GM19438 (cell line): ENCODE results near the gene KCNS1.

Experiments used
- ATAC-seq: cut with Tn5 transposase; IDR thresholded peaks from one replicate; pipeline ENCODE4 v1.9.1; 2021; ENCODE audit warnings: low read depth; ENCODE audit not compliant: unreplicated experiment

KCNS1 gene

DNA sequence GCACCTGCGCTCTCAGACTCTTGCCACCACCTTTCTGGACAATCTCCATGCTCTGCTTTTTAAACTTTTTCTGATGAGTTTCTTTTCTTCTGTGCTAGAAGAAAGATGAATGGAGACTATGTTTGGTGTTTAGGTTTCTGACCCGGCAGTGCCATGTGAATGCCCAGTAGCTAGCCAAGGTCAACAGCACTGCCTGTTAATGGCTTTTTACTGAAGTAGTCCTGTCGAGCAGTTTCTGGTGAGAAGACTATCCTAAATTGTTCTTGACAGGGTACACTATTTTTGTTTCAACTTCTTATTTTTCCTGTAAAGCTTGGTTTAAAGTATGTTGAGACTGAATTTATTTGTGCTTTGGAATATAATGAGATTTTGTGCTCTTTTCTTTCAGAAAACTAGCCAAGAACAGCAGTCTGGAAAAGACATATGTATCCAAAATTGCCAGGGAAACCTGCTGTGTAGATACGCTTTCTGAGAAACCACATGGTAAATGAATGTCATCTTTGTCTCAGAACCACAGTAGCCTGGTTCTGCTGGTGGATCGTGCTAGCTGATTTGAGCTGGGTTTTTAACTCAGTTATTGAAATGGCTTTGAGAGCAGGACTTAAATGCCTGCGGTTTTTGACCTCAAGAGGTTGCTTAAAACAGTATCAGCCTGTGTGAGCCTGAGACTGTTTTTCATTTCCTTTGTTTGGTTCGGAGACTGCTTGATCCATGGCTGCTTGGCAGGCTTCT, 48.1 kb downstream of the KCNS1 start:
- peak; percentile 74 for ATAC-seq

DNA sequence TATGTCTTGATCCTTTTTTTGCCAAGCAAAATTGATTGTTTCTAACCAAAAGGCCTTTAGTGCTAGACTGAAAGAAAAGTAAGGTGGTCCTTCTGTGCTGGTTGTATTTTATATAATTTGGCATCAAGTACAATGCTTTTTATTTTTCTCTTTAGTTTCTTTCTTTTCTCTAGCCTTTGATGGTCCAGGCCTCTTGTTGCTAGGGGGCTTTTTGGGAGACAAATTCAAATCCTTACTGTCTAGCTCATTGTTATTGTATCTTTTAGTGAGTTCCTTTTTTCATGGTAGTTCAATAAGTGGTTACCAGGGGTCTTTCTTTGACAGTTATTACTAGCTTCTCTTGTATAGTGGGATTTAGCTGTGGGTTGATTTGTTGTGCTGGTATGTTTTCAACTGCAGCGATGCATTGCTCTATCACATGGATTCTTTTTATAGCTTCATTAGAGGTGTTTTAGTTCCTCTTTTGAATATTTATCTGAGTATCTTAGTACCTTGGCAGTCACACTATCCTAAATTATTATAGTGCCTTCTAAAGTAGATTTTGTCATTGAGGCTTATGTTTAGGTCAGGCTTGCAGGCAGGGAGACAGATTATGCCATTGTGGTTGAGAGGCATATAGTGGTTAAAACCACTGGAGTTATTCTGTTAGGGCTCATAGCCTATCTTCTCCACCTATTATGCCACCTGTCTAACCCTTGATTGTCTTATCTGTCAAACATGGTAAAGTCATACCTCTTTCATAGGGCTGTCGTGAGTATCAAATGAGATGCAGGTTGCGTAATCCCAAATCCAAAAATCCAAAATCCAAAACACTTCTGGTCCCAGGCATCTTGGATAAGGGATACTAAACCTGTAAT, 49.5 kb downstream of the KCNS1 start:
- ATAC-seq: no peak

DNA sequence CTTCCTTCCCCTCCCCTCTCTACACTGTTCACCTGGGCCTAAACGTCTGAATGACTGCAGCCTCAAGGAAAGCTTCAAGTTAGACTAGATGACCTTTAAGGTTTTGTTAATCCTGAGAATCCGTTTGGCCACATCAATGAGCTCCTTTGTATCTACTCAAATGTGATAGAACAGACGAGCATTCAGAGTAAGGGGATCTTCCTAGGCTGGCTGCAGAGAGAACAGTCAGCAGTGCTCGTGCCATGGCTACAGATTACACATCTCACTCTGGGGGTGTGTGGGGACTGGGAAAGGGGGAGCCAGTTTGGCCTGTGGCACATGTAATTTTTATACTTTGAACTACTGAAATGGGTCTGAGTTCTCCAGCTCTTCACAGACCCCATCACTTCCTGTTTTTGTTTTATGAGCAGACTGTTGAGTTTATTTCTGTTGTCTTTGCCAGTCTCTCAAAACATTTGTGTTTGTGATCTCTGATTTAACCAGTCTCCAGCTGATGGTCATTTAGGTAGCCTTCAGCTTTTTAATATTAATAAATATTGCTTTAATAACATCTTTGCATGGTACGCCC, 50.9 kb downstream of the KCNS1 start:
- no peak for ATAC-seq

DNA sequence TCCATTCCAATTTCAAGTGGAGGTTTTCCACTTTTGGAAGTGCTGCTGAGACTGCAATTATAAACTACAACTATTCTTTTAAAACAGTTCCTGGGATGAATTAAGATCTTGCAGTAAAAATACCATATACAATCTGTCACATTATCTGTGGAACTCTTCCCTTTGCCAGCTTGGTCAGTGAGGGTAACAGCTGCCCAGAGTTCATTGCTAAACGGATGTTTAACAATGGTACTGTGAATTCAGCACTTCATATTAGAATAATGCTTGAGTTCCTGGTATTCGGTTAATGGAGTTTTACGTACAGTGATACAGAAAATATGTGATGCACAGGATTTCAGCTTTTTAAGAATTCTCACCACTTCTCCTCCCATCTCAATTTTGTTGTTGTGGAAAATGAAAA, 51.5 kb downstream of the KCNS1 start:
- ATAC-seq: no peak

DNA sequence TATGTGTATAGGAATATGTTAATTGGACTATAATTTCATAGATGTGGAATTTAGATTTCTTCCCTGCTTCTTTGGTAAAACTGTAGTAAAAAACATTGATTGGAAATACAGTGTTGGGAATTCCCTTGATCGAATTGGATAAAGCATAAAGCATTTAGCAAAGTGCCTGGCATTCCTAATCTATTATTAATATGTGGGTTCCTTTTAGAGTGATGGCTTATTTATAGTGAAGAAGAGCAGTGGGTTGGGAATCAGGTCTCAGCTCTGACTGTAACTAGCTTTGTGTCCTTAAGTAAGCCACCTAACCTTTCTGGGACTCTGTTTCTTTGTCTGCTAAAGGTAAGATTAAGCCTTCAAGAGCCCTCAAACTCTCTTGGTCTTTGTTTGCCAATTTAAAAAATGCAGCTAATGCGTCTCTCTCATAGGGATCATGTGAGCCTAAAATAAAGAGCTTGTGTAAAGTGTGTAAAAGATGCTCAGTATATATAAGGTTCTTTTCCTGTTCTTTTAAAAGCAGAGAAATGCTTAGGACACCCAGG, 53.3 kb downstream of the KCNS1 start:
- no peak for ATAC-seq

DNA sequence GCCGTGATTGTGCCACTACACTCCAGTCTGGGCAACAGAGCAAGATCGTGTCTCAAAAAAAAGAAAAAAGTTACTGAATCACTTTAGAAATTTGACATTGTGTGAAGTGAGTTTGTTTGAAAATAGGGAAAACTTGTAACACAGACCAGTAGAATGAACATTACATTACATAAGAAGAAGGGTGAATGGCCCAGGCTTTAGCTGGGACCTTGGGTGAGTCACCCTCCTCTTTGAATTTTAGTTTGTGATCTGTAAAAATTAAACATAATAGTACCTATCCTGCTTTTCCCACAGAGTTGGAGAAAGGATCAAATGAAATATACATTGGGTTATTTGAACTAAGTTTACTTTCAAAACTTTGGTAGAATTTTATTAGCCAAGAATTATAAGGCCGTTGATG, 56.3 kb downstream of the KCNS1 start:
- no peak for ATAC-seq

DNA sequence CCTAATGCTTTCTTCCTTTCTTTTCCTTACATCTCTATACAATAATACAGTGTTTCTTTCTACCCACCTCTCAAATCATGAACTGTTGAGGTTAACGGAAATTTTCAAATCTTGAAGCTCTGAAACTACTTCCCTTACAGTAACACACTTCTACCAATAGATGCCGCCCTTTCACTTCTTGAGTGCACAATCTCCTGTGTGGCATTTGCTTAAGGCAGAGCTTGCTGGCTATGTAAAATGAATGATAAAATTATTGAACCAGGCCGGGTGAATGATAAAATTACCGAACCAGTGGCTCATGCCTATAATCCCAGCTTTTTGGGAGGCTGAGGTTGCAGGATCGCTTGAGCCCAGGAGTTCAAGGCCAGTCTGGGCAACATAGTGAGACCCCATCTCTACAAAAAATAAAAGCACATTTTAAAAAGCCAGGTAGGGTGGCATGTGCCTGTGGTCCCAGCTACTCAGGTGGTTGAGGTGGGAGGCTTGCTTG, 56.8 kb downstream of the KCNS1 start:
- no peak for ATAC-seq

DNA sequence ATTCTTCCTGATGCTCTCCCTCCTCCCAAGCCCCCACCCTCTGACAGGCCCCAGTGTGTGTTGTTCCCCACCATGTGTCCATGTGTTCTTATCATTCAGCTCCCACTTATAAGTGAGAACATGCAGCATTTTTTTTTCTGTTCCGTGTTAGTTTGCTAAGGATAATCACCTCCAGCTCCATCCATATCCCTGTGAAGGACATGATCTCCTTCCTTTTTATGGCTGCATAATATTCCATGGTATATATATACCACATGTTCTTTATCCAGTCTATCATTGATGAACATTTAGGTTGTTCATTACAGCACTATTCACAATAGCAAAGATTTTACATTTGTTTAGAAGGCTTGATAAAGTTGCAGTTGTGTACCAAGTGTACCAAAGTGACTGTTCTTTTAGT, 57.9 kb downstream of the KCNS1 start:
- no peak for ATAC-seq
